MCF 10A (cell line): ENCODE results near the gene USP10. TPM values are rescaled to one million over a fixed set of nuclear protein-coding genes. Genes with fewer than 3 reads are reported as not detected.

Experiments
- BruUV-seq: library from RNA; stranded (reverse); fragments of 400-500 nt; replicated peaks from 2 replicates; lab custom pipeline; 2021; lab: Mats Ljungman, UMichigan
- CTCF ChIA-PET: fragments of 300-600 bp; sonication (Branson Sonifier 250); formaldehyde crosslinking; extraction: SDS; loops from one replicate; lab custom pipeline; 2021; ENCODE audit warnings: antibody characterized with exemption, inconsistent platforms; lab: Yijun Ruan, JAX
- POLR2A ChIA-PET: fragments of 300-600, 350-650 bp; sonication (Branson Sonifier 250); formaldehyde crosslinking; extraction: SDS; loops from one replicate; lab custom pipeline; 2020; ENCODE audit warnings: antibody characterized with exemption, inconsistent platforms; lab: Yijun Ruan, JAX
- DNase-seq: peaks from one replicate; pipeline ENCODE4 v3.0.0-alpha.2; 2018; ENCODE audit not compliant: unreplicated experiment
- H3K27ac Mint-ChIP-seq: one replicate; pipeline ENCODE4 v1.8.0; 2022; ENCODE audit warnings: mild to moderate bottlenecking, low read depth, mixed read lengths; ENCODE audit not compliant: unreplicated experiment
- H3K27me3 Mint-ChIP-seq: one replicate; pipeline ENCODE4 v1.8.0; 2022; ENCODE audit warnings: mixed read lengths; ENCODE audit not compliant: insufficient read depth, unreplicated experiment
- H3K36me3 Mint-ChIP-seq: one replicate; pipeline ENCODE4 v1.8.0; 2022; ENCODE audit warnings: mild to moderate bottlenecking, moderate library complexity, mixed read lengths; ENCODE audit not compliant: insufficient read depth, unreplicated experiment
- H3K4me1 Mint-ChIP-seq: one replicate; pipeline ENCODE4 v1.8.0; 2022; ENCODE audit warnings: mixed read lengths; ENCODE audit not compliant: insufficient read depth, unreplicated experiment
- H3K4me3 Mint-ChIP-seq: one replicate; pipeline ENCODE4 v1.8.0; 2022; ENCODE audit warnings: mild to moderate bottlenecking, moderate library complexity, mixed read lengths; ENCODE audit not compliant: unreplicated experiment
- H3K9me3 Mint-ChIP-seq: one replicate; pipeline ENCODE4 v1.8.0; 2022; ENCODE audit warnings: mixed read lengths; ENCODE audit not compliant: unreplicated experiment
- CTCF ChIP-seq: fragments of 200-600 bp; IDR thresholded peaks from one replicate; pipeline ENCODE4 v1.8.0; 2022; ENCODE audit warnings: antibody characterized with exemption, mild to moderate bottlenecking; ENCODE audit not compliant: unreplicated experiment
- intact Hi-C: fragments of 100-400 bp; cut with micrococcal nuclease; formaldehyde crosslinking; loops from 2 replicates; pipeline ENCODE4 v1.14.1; 2022
- total RNA-seq: library from RNA; stranded (reverse); gene quantifications from 2 replicates; pipeline ENCODE4 v1.2.3, GENCODE V29; 2022

The USP10 gene
- total RNA-seq, 1 experiment from 2014 or later: 129 TPM

GRCh38 chr16:84672276-84673202 lies 27.3 kb upstream of the USP10 start:
- Mint-ChIP-seq H3K36me3 (no peaks in the 10 kb centered on the region), H3K9me3 (no peaks in the 10 kb centered on the region), H3K27ac (no peak overlapping the region), H3K27me3 (no peaks in the 10 kb centered on the region), H3K4me3 (no peak overlapping the region), H3K4me1 (peaks cover 17% of the 10 kb centered on the region)
- BruUV-seq: no TSS peak
- intact Hi-C loops: loop anchor here (1.0 kb wide), 2 partner anchors 54 to 66 kb away; no protein-coding TSS in a partner anchor
- ChIA-PET POLR2A (interaction anchor here (0.6 to 2.3 kb wide), 9 partner anchors 9 to 77 kb away, joined by 3 to 18 read pairs (median 5); no protein-coding TSS in a partner anchor), CTCF (interaction anchor here (0.6 to 4.0 kb wide), 36 partner anchors 9 to 1482 kb away, joined by 3 to 64 read pairs (median 5); no protein-coding TSS in a partner anchor)
- peak; percentile 73 for DNase-seq
- TF ChIP-seq CTCF: peak; percentile 89

DNA sequence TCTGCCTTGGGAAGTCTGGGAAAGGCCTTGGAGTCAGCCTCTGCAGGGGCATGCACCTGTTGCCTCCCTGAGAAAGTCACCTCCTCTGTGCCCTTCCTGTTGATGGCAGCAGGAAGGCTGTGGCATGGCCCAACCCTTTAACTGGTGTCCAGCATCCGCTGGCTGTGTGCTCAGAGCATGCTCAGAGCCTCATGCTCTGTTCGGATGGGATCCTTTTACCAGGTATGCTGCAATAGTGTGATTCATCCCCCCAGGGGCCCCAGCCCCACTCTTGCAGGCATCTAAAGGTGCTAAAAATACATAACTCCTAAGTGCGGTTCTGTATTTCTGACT lies 26.6 kb upstream of the USP10 start:
- peaks cover 17% of the 10 kb centered on the region for H3K4me1 Mint-ChIP-seq
- CTCF ChIA-PET: interaction anchor here (0.6 to 4.0 kb wide), 21 partner anchors 8 to 623 kb away, joined by 3 to 64 read pairs (median 6); no protein-coding TSS in a partner anchor
- BruUV-seq: no TSS peak
- POLR2A ChIA-PET: interaction anchor here (1.0 to 2.3 kb wide), 3 partner anchors 28 to 52 kb away, joined by 6 to 18 read pairs (median 7); no protein-coding TSS in a partner anchor
- H3K27me3 Mint-ChIP-seq: no peaks in the 10 kb centered on the region
- no peaks in the 10 kb centered on the region for H3K36me3 Mint-ChIP-seq
- no peak for TF ChIP-seq CTCF
- H3K4me3 Mint-ChIP-seq: no peak overlapping the region
- H3K9me3 Mint-ChIP-seq: no peaks in the 10 kb centered on the region
- DNase-seq: peak; percentile 89
- intact Hi-C loops: no loop called here
- no peak overlapping the region for H3K27ac Mint-ChIP-seq

DNA sequence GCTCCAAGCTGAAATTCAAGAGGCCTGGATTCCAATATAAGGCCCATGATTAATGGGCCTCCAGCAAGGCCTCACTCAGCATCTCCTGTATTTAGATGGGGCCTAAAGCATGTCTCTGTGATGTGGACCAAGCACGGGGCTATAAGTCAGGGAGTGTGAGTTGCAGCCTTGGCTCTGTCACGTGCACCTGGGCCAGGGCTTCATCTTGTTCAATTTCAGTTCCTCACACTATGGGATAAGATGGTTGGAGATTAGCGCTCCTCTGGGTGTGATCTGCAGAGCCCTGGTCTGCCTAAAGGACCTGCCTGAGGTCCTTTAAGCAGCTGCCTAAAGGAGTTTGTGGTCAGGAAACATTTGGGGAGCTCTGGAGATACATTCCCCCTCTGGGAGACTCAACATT lies 26.2 kb upstream of the USP10 start:
- no peak overlapping the region for H3K27ac Mint-ChIP-seq
- no TSS peak for BruUV-seq
- intact Hi-C loops: no loop called here
- no peak overlapping the region for H3K4me3 Mint-ChIP-seq
- H3K27me3 Mint-ChIP-seq: no peaks in the 10 kb centered on the region
- TF ChIP-seq CTCF: no peak
- peaks cover 17% of the 10 kb centered on the region for H3K4me1 Mint-ChIP-seq
- no peaks in the 10 kb centered on the region for H3K36me3 Mint-ChIP-seq
- ChIA-PET CTCF (interaction anchor here (0.8 to 4.0 kb wide), 12 partner anchors 8 to 297 kb away, joined by 3 to 64 read pairs (median 10); no protein-coding TSS in a partner anchor), POLR2A (interaction anchor here (2.0 to 2.3 kb wide), 2 partner anchors 52 to 53 kb away, joined by 4 to 18 read pairs; no protein-coding TSS in a partner anchor)
- no peak for DNase-seq
- no peaks in the 10 kb centered on the region for H3K9me3 Mint-ChIP-seq

- Mint-ChIP-seq H3K4me3 (no peak overlapping the region), H3K9me3 (no peaks in the 10 kb centered on the region), H3K4me1 (peaks cover 17% of the 10 kb centered on the region), H3K27ac (no peak overlapping the region), H3K36me3 (no peaks in the 10 kb centered on the region), H3K27me3 (no peaks in the 10 kb centered on the region)
- ChIA-PET POLR2A (interaction anchor here (2.0 kb wide), 1 partner anchor 51 kb away, joined by 4 read pairs; no protein-coding TSS in a partner anchor), CTCF (interaction anchor here (0.7 kb wide), 1 partner anchor 187 kb away, joined by 3 read pairs; no protein-coding TSS in a partner anchor)
- BruUV-seq: no TSS peak
- intact Hi-C loops: no loop called here
- DNase-seq: no peak
- no peak for TF ChIP-seq CTCF
Measured at GRCh38 chr16:84675423-84675822, 24.4 kb upstream of the USP10 start.
